Measurements from ENCODE around the gene GMDS.

Gene GMDS

GRCh38 chr6:1665214-1665613 is 580.2 kb downstream of the GMDS start:
- no peaks in the 10 kb centered on the region for H3K27me3 ChIP-seq (ENCODE audit: insufficient read depth, low read length, poor library complexity)
- H3K4me3 ChIP-seq (ENCODE audit: low read depth in 1 of 2, low read length in 2 of 2), result no peak overlapping the region
- no peaks in the 10 kb centered on the region for H3K79me2 ChIP-seq (ENCODE audit: insufficient read depth, low read length)
- no peak overlapping the region for H3K27ac ChIP-seq (ENCODE audit: low read length)
- H3K9me3 ChIP-seq (ENCODE audit: insufficient read depth, low read length, severe bottlenecking), result no peaks in the 10 kb centered on the region
- H3K9ac ChIP-seq (ENCODE audit: low read depth, low read length), result no peak overlapping the region
- H2AFZ ChIP-seq (ENCODE audit: low read depth, low read length), result no peak overlapping the region
- TF ChIP-seq CTCF (IDR thresholded peaks at IDR 0.05; ENCODE audit: borderline replicate concordance, extremely low read depth, low read length, poor library complexity, severe bottlenecking), result no peak
- no peak for TF ChIP-seq EZH2 (IDR thresholded peaks at IDR 0.05; ENCODE audit: borderline replicate concordance, low read depth, low read length, severe bottlenecking)
- H3K4me2 ChIP-seq (ENCODE audit: insufficient read depth, low read length), result no peak overlapping the region
- H4K20me1 ChIP-seq (ENCODE audit: insufficient read depth, low read length), result no peaks in the 10 kb centered on the region
- no peaks in the 10 kb centered on the region for H3K4me1 ChIP-seq (ENCODE audit: insufficient read depth, low read length)
- H3K36me3 ChIP-seq (ENCODE audit: insufficient read depth, low read length), result no peaks in the 10 kb centered on the region
- ATAC-seq (ENCODE audit: insufficient read depth, low read depth) (no peak), DNase-seq (no peak)

- ATAC-seq (ENCODE audit: insufficient read depth, low read depth) (no peak), DNase-seq (no peak)
- Histone ChIP-seq H3K9me3 (ENCODE audit: insufficient read depth, low read length, severe bottlenecking) (no peaks in the 10 kb centered on the region), H3K27ac (ENCODE audit: low read length) (no peak overlapping the region), H3K4me1 (ENCODE audit: insufficient read depth, low read length) (no peaks in the 10 kb centered on the region), H3K4me2 (ENCODE audit: insufficient read depth, low read length) (no peak overlapping the region), H3K9ac (ENCODE audit: low read depth, low read length) (no peak overlapping the region), H2AFZ (ENCODE audit: low read depth, low read length) (no peak overlapping the region), H3K27me3 (ENCODE audit: insufficient read depth, low read length, poor library complexity) (no peaks in the 10 kb centered on the region), H3K79me2 (ENCODE audit: insufficient read depth, low read length) (no peaks in the 10 kb centered on the region), H3K4me3 (ENCODE audit: low read depth in 1 of 2, low read length in 2 of 2) (no peak overlapping the region), H4K20me1 (ENCODE audit: insufficient read depth, low read length) (no peaks in the 10 kb centered on the region), H3K36me3 (ENCODE audit: insufficient read depth, low read length) (no peaks in the 10 kb centered on the region)
- no peak for TF ChIP-seq CTCF (IDR thresholded peaks at IDR 0.05; ENCODE audit: borderline replicate concordance, extremely low read depth, low read length, poor library complexity, severe bottlenecking)
- no peak for TF ChIP-seq EZH2 (IDR thresholded peaks at IDR 0.05; ENCODE audit: borderline replicate concordance, low read depth, low read length, severe bottlenecking)
Observed at GRCh38 chr6:1664329-1664728, 581.1 kb downstream of the GMDS start.

- TF ChIP-seq EZH2 (IDR thresholded peaks at IDR 0.05; ENCODE audit: borderline replicate concordance, low read depth, low read length, severe bottlenecking) (no peak), CTCF (IDR thresholded peaks at IDR 0.05; ENCODE audit: borderline replicate concordance, extremely low read depth, low read length, poor library complexity, severe bottlenecking) (no peak)
Observed at GRCh38 chr6:1663511-1663910, 581.9 kb downstream of the GMDS start.

GRCh38 chr6:1662534-1662933 is 582.9 kb downstream of the GMDS start:
- DNase-seq, result no peak
- Histone ChIP-seq H2AFZ (ENCODE audit: low read depth, low read length) (no peak overlapping the region), H3K4me1 (ENCODE audit: insufficient read depth, low read length) (no peaks in the 10 kb centered on the region), H3K4me2 (ENCODE audit: insufficient read depth, low read length) (no peak overlapping the region), H3K79me2 (ENCODE audit: insufficient read depth, low read length) (no peaks in the 10 kb centered on the region), H3K9me3 (ENCODE audit: insufficient read depth, low read length, severe bottlenecking) (no peaks in the 10 kb centered on the region), H4K20me1 (ENCODE audit: insufficient read depth, low read length) (no peaks in the 10 kb centered on the region), H3K36me3 (ENCODE audit: insufficient read depth, low read length) (no peaks in the 10 kb centered on the region), H3K9ac (ENCODE audit: low read depth, low read length) (no peak overlapping the region), H3K27me3 (ENCODE audit: insufficient read depth, low read length, poor library complexity) (no peaks in the 10 kb centered on the region), H3K4me3 (ENCODE audit: low read depth in 1 of 2, low read length in 2 of 2) (no peak overlapping the region), H3K27ac (ENCODE audit: low read length) (no peak overlapping the region)
- TF ChIP-seq EZH2 (IDR thresholded peaks at IDR 0.05; ENCODE audit: borderline replicate concordance, low read depth, low read length, severe bottlenecking) (no peak), CTCF (IDR thresholded peaks at IDR 0.05; ENCODE audit: borderline replicate concordance, extremely low read depth, low read length, poor library complexity, severe bottlenecking) (no peak)
- ATAC-seq (ENCODE audit: insufficient read depth, low read depth), result no peak

More at GRCh38 chr6:1663511-1663910, 581.9 kb downstream of the GMDS start:
- Histone ChIP-seq H3K27ac (ENCODE audit: low read length) (no peak overlapping the region), H3K4me3 (ENCODE audit: low read depth in 1 of 2, low read length in 2 of 2) (no peak overlapping the region), H3K9ac (ENCODE audit: low read depth, low read length) (no peak overlapping the region), H3K4me2 (ENCODE audit: insufficient read depth, low read length) (no peak overlapping the region), H4K20me1 (ENCODE audit: insufficient read depth, low read length) (no peaks in the 10 kb centered on the region), H3K9me3 (ENCODE audit: insufficient read depth, low read length, severe bottlenecking) (no peaks in the 10 kb centered on the region), H3K79me2 (ENCODE audit: insufficient read depth, low read length) (no peaks in the 10 kb centered on the region), H3K4me1 (ENCODE audit: insufficient read depth, low read length) (no peaks in the 10 kb centered on the region), H2AFZ (ENCODE audit: low read depth, low read length) (no peak overlapping the region), H3K36me3 (ENCODE audit: insufficient read depth, low read length) (no peaks in the 10 kb centered on the region), H3K27me3 (ENCODE audit: insufficient read depth, low read length, poor library complexity) (no peaks in the 10 kb centered on the region)
- no peak for ATAC-seq (ENCODE audit: insufficient read depth, low read depth)
- no peak for DNase-seq

Measured in DND-41 (cell line).